NCI-H2081 treated with DMSO at 0.1 percent for 48 hours (cell line): ENCODE results near the gene COG7.

ENCODE experiments used
- DNase-seq: peaks from one replicate; lab custom pipeline; 2025; lab: John Stamatoyannopoulos, UW

COG7 gene

GRCh38 chr16:23357761-23358290, 95.2 kb downstream of the COG7 start:
- no peak for DNase-seq

DNA sequence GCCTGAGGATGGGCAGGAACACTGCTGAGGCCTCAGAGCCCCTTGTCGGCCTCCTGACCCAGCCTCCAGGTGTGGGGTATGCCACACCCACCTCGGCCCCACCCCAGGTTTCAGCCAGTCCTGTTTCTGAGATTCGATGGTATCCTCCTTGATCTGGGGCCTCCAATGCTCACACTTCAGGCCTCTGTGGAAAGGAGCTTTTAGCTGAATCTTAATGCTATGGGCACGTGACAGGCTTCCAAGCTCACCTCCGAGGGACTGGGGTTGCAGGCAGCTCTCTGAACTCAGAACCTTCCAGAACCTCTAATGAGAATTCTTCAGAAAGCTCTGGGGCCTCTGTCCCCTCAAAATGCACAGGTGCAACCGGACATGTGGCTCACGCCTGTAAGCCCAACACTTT, 96.0 kb downstream of the COG7 start:
- DNase-seq = no peak

DNA sequence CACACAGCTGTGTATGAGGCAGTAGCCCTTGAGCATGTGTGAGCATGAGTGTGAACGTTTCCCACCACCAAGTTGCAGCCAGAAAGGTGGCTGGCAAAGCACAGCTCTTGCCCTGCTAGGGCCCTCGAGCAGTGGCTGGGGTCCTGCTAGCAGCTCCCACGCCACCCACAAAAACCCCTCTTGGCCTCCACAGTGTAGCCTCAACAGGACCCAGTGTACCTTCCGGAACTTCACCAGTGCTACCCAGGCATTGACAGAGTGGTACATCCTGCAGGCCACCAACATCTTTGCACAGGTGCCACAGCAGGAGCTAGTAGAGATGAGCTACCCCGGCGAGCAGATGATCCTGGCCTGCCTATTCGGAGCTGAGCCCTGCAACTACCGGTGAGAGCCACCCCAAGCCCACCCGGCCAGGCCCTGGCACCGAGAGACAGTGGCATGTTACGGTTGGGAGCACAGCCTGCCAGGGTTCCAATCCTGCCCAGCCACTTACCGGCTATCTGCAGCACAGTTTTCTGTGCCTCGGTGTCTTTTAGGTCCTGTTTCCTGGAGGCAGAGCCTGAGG, 97.8 kb downstream of the COG7 start:
- DNase-seq = no peak

GRCh38 chr16:23354246-23354645, 98.7 kb downstream of the COG7 start:
- no peak for DNase-seq

DNA sequence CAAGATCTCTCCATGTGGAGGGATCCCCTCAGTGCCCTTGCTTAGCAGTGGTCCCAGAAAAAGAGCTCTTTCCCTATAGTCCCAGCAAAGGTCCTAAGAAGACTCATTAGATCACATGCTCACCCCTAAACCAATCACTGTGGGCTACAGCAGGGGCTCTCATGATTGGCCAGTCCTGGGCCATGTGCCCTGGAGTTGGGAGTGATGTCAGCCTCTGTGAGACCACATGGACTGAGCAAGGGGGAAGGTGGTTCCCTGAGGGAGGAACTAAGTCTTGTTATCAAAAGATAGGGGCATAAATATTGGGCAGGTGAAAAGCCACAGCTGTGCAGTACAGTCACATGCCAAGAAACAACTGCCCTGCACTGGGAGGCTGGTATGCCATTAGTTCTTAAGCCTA, 99.5 kb downstream of the COG7 start:
- no peak for DNase-seq

DNA sequence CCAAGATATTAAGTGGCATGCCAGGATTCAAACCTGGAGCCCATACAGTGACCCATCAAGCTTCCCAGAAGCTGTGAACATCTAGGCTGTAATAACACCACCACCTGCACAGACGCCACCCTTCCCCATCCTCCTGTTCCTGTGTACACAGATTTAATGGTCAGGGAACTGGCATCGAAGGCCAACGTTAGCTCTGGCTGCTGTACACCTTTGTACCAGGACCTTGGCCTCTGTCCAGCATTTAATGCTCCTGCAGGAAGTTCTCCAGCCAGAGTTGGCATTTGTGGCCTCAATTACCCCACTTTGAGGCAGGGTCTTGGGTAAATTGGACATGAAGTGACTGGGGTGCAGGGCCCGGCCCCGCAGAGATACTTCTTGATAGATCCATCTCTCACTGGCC, 101.6 kb downstream of the COG7 start:
- DNase-seq = no peak

GRCh38 chr16:23348579-23349469, 104.2 kb downstream of the COG7 start:
- no peak for DNase-seq

- no peak for DNase-seq
Measured at GRCh38 chr16:23345237-23345636, 107.8 kb downstream of the COG7 start.

DNA sequence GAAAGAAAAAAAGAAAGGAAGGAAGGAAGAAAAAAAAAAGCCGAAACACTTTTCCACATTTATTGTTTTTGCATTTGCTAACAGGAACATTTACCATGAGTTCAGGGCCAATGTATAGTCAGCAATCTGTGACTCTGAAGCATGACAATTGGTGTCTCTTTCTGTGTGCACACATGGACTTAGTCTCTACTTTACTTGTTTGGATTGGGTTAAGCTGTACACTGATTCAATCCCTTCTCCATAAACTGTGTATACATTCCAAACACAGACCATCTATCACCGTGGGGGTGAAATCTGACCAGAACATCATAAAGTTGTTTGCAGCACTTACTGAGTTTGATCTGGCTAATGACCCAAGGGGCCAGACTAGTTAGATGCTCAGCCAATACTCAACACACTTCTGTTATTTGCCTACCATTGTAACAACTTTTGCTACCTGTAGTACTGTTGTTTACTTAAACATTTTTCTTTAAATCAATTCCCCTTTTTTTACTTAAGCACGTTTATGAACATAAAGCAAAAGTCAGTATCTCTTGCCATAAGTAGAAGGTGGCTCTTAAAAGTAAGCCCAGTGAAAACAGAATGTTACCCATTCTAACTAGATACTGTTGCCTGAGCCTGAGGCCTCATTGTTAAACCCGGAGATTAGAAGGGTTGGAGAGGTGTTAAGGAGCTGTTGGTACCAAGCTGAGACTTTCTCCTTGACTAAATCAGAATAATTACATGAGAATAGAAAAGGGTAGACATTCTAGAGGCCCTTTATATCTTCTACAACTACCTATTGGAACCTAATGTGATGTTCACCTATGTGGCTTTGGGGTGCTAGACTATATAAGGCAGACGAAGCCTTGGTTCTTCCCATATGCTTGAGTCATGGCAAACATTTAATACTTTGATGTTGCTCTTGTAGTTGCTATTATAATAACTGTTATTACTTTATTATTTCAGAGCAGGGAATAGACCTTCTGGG, 109.1 kb downstream of the COG7 start:
- no peak for DNase-seq

DNA sequence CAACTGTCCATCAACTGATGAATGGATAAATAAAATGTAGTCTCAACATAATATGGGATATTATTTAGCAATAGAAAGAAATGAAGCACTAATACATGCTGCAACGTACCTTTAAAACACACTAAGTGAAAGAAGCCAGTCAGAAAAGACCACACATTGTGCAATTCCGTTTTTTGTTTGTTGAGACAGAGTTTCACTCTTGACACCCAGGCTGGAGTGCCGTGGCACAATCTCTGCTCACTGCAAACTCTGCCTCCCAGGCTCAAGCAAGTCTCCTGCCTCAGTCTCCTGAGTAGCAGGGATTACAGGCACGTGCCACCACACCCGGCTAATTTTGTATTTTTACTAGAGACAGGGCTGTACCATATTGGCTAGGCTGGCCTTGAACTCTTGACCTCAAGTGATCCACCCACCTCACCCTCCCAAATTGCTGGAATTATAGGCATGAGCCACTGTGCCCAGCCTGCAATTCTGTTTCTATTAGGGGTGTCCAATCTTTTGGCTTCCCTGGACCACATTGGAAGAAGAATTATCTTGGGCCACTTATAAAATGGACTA, 110.8 kb downstream of the COG7 start:
- DNase-seq = no peak

DNA sequence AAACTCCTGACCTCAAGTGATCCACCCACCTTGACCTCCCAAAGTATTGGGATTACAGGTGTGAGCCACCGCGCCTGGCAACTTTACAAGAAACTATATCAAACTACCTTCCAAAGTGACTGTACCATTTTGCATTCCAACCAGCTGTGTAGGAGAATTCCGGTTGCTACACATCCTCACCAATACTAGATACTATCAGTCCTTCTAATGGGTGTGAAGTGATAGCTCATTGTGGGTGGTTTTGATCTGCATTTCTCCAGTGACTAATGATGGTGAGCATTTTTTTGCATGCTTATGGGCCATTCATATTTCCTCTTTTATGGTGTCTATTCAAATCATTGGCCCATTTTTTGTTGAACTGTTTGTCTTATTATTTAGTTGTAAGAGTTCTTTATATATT, 113.2 kb downstream of the COG7 start:
- DNase-seq = no peak
